Body of pancreas (tissue), 4 donors: ENCODE data around the gene POLDIP3. TPM values are rescaled to one million over a fixed set of nuclear protein-coding genes. Genes with fewer than 3 reads are reported as not detected.

ENCODE experiments used
- ATAC-seq: fragments of 150-250 bp; one replicate; pipeline ENCODE4 v1.9.1; 2016
- DNase-seq, 4 donors: peaks; one replicate each; pipeline ENCODE4 v3.0.0-alpha.2; 2019
- H3K27ac ChIP-seq, 4 donors: fragments of 200-600 bp; sonication (generic); 1 replicate in 3 of 4; 2 replicates in 1 of 4; pipeline versions ENCODE4 v1.5.1 to v1.6.1; 2016 to 2019; ENCODE audit warnings: mild to moderate bottlenecking in 1 of 4, mixed read lengths in 1 of 4, moderate library complexity in 1 of 4
- H3K27me3 ChIP-seq, 2 donors: fragments of 200-600 bp; sonication (generic); one replicate each; pipeline ENCODE4 v1.6.0; 2016; ENCODE audit warnings: mild to moderate bottlenecking in 1 of 2
- H3K36me3 ChIP-seq, 2 donors: fragments of 200-600 bp; sonication (generic); replicated peaks in 1 of 2; 2 replicates each; pipeline ENCODE4 v1.5.1; 2016; ENCODE audit warnings: low read depth in 2 of 2; ENCODE audit not compliant: insufficient read depth in 1 of 2
- H3K4me1 ChIP-seq: fragments of 200-600 bp; sonication (generic); one replicate; pipeline ENCODE4 v1.6.0; 2016
- H3K4me3 ChIP-seq, 2 donors: fragments of 200-600 bp; sonication (generic); 1 replicate in 1 of 2; 2 replicates in 1 of 2; pipeline ENCODE4 v1.5.1; 2016 to 2019
- H3K9me3 ChIP-seq, 3 donors: fragments of 200-600 bp; sonication (generic); 1 replicate in 2 of 3; 2 replicates in 1 of 3; pipeline ENCODE4 v1.5.1; 2016
- CTCF ChIP-seq, 7 experiments: fragments of 450-650 bp in 4 of 7; fragments of 200-600 bp in 3 of 7; sonication (generic) in 3 of 7; IDR thresholded peaks; one replicate each; pipeline ENCODE4 v1.5.1; 2016 to 2019; ENCODE audit warnings: antibody characterized with exemption in 7 of 7
- POLR2A ChIP-seq, 3 donors: fragments of 450-650 bp; IDR thresholded peaks; one replicate each; pipeline ENCODE4 v1.6.1; 2016; ENCODE audit warnings: antibody characterized with exemption in 3 of 3, mild to moderate bottlenecking in 2 of 3
- WGBS, 2 donors: methylation state at CpG; one replicate each; pipeline ENCODE4 v1.1.5; 2017; 5-methylcytosine and 5-hydroxymethylcytosine counted together
- intact Hi-C: fragments of 100-400 bp; cut with DNase I; formaldehyde crosslinking; loops from one replicate; pipeline ENCODE4 v1.15.1; 2023
- total RNA-seq, 2 donors: library from RNA; depleted of rRNA; stranded (reverse); fragments of >200 nt; gene quantifications; one replicate each; pipeline ENCODE4 v1.1.0, GENCODE V29; 2016

Gene POLDIP3
- total RNA-seq, 2 donors from 2014 or later: 23.1 to 30.6 TPM

- DNase-seq: peak; percentile 78 to 88 (median 84)
- peak; percentile 61 for ATAC-seq
- H3K36me3 ChIP-seq: no peaks in the 10 kb centered on the region
- no peaks in the 10 kb centered on the region for H3K27me3 ChIP-seq
- H3K9me3 ChIP-seq: no peaks in the 10 kb centered on the region
- TF ChIP-seq POLR2A (IDR thresholded peaks at IDR 0.05) (peak in 2 of 3 donors; percentile 55 to 63), CTCF (IDR thresholded peaks at IDR 0.05) (no peak)
- intact Hi-C loops: no loop called here
- peak overlapping the region; percentile 90 to 96 (median 94) for H3K27ac ChIP-seq
- 0 to 1% methylated on average over 13 to 40 of the region's 49 CpGs for WGBS, 2 donors
- peak overlapping the region; percentile 55 to 86 for H3K4me3 ChIP-seq
- peaks cover 60% of the 10 kb centered on the region for H3K4me1 ChIP-seq
Measured at GRCh38 chr22:42648368-42649245, 33.9 kb upstream of the POLDIP3 start.

GRCh38 chr22:42648017-42648367 lies 33.3 kb upstream of the POLDIP3 start:
- no peak overlapping the region for H3K4me3 ChIP-seq
- no peaks in the 10 kb centered on the region for H3K27me3 ChIP-seq
- no peaks in the 10 kb centered on the region for H3K9me3 ChIP-seq
- DNase-seq (no peak), ATAC-seq (no peak)
- H3K36me3 ChIP-seq: no peaks in the 10 kb centered on the region
- 23 to 41% methylated on average over 2 to 4 of the region's 4 CpGs for WGBS, 2 donors
- peak overlapping the region; percentile 90 to 96 (median 94) for H3K27ac ChIP-seq
- H3K4me1 ChIP-seq: peaks cover 63% of the 10 kb centered on the region
- TF ChIP-seq POLR2A (IDR thresholded peaks at IDR 0.05) (no peak), CTCF (IDR thresholded peaks at IDR 0.05) (no peak)
- intact Hi-C loops: no loop called here

DNA sequence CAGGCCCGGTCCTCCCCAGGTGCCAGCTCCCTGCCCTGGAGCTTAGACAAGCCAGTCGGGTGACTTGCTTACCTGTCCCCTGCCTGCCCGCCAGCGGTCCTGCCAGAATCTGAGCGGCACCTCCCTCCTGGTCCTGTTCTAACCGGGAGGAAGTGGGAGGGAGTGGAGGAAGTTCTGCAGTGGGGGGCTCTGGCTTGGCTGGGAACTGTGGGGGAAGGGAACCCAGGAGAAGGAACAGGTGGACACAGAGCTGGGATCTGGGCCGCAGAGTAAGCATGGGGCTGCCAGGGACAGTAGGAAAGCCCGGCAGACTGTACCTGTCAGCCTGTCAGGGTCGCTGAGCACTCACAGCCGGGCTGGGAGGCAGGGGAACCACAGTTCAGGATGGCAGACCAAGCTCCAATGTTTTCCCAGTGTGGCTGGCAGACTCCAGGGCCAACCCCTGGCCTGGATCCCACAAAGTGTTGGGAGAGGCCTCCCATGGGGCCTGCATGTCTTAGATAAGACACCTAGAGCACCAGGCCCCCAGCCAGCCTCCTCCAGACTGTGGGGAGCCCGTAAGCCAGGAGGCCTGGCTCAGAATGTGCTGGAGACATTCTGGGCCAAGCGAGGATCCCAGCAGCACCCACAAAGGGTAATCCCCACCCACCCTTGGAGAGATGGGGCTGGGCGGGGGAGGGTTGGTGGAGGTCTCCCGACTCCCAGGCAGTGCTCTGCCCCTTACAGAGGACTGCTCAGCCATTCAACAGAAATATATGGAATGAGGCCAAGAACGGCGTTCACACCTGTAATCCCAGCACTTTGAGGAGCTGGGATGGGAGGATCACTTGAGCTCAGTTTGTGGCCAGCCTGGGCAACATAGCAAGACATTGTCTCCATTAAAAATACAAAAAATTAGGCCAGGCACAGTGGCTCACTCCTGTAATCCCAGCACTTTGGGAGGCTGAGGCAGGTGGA lies 32.2 kb upstream of the POLDIP3 start:
- Histone ChIP-seq H3K27me3 (no peaks in the 10 kb centered on the region), H3K4me1 (peaks cover 72% of the 10 kb centered on the region), H3K36me3 (no peaks in the 10 kb centered on the region), H3K9me3 (no peaks in the 10 kb centered on the region), H3K4me3 (no peak overlapping the region), H3K27ac (peak overlapping the region; percentile 79 to 96 (median 92))
- DNase-seq: peak; percentile 63 to 85 (median 82)
- TF ChIP-seq POLR2A (IDR thresholded peaks at IDR 0.05) (no peak), CTCF (IDR thresholded peaks at IDR 0.05) (no peak)
- 9 to 17% methylated on average over 7 to 13 of the region's 16 CpGs for WGBS, 2 donors
- intact Hi-C loops: no loop called here
- peak; percentile 32 for ATAC-seq

GRCh38 chr22:42645938-42646568 lies 31.4 kb upstream of the POLDIP3 start:
- H3K9me3 ChIP-seq: no peaks in the 10 kb centered on the region
- intact Hi-C loops: no loop called here
- DNase-seq: peak in 3 of 4 donors; percentile 30 to 57 (median 54)
- peak overlapping the region; percentile 79 to 96 (median 92) for H3K27ac ChIP-seq
- 50% methylated on average over 12 of the region's 13 CpGs; no CpG with 5 or more reads in 1 of the 2 donors for WGBS, 2 donors
- peaks cover 72% of the 10 kb centered on the region for H3K4me1 ChIP-seq
- no peaks in the 10 kb centered on the region for H3K36me3 ChIP-seq
- no peaks in the 10 kb centered on the region for H3K27me3 ChIP-seq
- H3K4me3 ChIP-seq: no peak overlapping the region
- ATAC-seq: no peak
- TF ChIP-seq CTCF (IDR thresholded peaks at IDR 0.05): no peak
- TF ChIP-seq POLR2A (IDR thresholded peaks at IDR 0.05): no peak
